Karpas-422 (cell line): ENCODE measurements around the gene ILDR2. TPM values are rescaled to one million over a fixed set of nuclear protein-coding genes. Genes with fewer than 3 reads are reported as not detected.

Experiments
- DNase-seq: peaks from one replicate; pipeline ENCODE4 v3.0.0-alpha.2; 2015
- H2AFZ ChIP-seq: fragments of 200-600 bp; sonication (generic); 2 replicates; pipeline ENCODE4 v1.6.1; 2014; ENCODE audit warnings: antibody characterized with exemption, low read length, mixed read lengths
- H3K27ac ChIP-seq: fragments of 200-600 bp; sonication (generic); 2 replicates; pipeline ENCODE4 v1.5.1; 2014; ENCODE audit warnings: mild to moderate bottlenecking, low read length, moderate library complexity
- H3K27me3 ChIP-seq: fragments of 200-600 bp; sonication (generic); 2 replicates; pipeline ENCODE4 v1.6.1; 2014; ENCODE audit warnings: low read length, mixed read lengths
- H3K36me3 ChIP-seq: fragments of 200-600 bp; sonication (generic); 2 replicates; pipeline ENCODE4 v1.6.1; 2014; ENCODE audit warnings: low read length, mixed read lengths; ENCODE audit not compliant: insufficient read depth
- H3K4me1 ChIP-seq: fragments of 200-600 bp; sonication (generic); 2 replicates; pipeline ENCODE4 v1.6.1; 2014; ENCODE audit warnings: mild to moderate bottlenecking, low read length, mixed read lengths
- H3K4me2 ChIP-seq: fragments of 200-600 bp; sonication (generic); 2 replicates; pipeline ENCODE4 v1.6.1; 2014; ENCODE audit warnings: low read length, low read depth, mild to moderate bottlenecking; ENCODE audit not compliant: poor library complexity, severe bottlenecking
- H3K4me3 ChIP-seq: fragments of 200-600 bp; sonication (generic); 2 replicates; pipeline ENCODE4 v1.5.1; 2014; ENCODE audit warnings: mild to moderate bottlenecking, antibody characterized with exemption, low read length, mixed read lengths
- H3K79me2 ChIP-seq: fragments of 200-600 bp; sonication (generic); 2 replicates; pipeline ENCODE4 v1.6.1; 2014; ENCODE audit warnings: mild to moderate bottlenecking, low read length, mixed read lengths
- H3K9ac ChIP-seq: fragments of 200-600 bp; sonication (generic); 2 replicates; pipeline ENCODE4 v1.6.0; 2014; ENCODE audit warnings: low read length
- H3K9me2 ChIP-seq: fragments of 200-600 bp; sonication (generic), shearing (Covaris generic); replicated peaks from 2 replicates; pipeline ENCODE4 v1.6.0; 2014; ENCODE audit warnings: mild to moderate bottlenecking, low read length, moderate library complexity; ENCODE audit not compliant: insufficient read depth
- H3K9me3 ChIP-seq: fragments of 300-700, 200-600 bp; sonication (generic); 2 replicates; pipeline ENCODE4 v1.6.1; 2014; ENCODE audit warnings: low read length, mixed read lengths
- H4K20me1 ChIP-seq: fragments of 200-600 bp; sonication (generic); 2 replicates; pipeline ENCODE4 v1.6.1; 2014; ENCODE audit warnings: mild to moderate bottlenecking, antibody characterized with exemption, low read length, low read depth; ENCODE audit not compliant: insufficient read depth
- total RNA-seq: library from RNA; depleted of rRNA; stranded (reverse); fragments of >200 nt; shearing (Covaris generic); gene quantifications from 2 replicates; pipeline ENCODE4 v1.2.3, GENCODE V29; 2014; ENCODE audit warnings: low replicate concordance; rRNA removed

Gene ILDR2
- 8.0 and 30.7 TPM in 2 replicates for total RNA-seq

DNA sequence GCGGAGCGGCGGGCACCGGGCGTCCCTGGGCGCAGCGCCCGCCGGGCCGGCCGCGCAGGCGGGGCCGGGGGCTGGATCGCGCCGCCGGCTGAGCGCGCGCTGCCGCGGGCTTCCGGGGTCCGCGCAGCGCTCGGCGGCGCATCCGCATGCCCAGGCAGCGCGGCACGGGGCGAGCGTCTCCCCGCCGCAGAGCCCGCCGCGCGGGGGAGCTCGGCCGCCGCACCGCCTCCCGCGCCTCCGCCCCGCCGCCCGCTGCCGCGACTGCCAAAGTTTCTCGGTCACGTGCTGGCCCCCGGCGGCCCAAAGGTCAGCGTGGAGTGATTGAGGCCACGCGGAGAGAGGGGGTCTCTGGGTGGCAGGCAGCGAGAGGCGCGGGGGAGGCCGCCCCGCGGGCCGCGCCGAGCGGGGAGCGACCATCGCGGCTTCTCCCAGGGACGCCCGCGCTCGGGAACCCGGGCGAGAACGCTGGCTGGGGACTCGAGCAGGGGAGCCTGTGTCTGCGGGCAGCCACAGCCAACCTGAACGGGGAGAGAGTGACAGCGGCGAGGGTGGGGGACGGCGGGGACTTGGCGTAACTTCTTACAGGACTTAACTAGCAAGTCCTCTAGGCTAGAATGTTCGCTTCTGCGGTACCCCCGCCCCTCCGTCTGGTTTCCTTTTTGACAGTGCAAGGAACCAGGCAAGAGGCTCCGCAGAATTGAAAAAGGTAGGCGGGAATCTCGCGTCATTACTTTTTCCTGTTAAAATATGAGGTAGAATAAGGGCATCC, at the start of gene ILDR2:
Gene ILDR2 (minus strand): TSS at position 180 of the 769 bp plus-strand sequence. CDS start 272 bp downstream, outside the sequence.
- Histone ChIP-seq H4K20me1 (no peaks in the 10 kb centered on the region), H3K79me2 (no peaks in the 10 kb centered on the region), H3K27me3 (no peaks in the 10 kb centered on the region), H3K4me2 (peak within 1 kb of the TSS; percentile 97), H3K9me2 (no peaks in the 10 kb centered on the region), H3K27ac (peak within 1 kb of the TSS; percentile 21; the same call in 1 of the 2 replicates), H3K36me3 (no peaks in the 10 kb centered on the region), H3K4me1 (peaks cover 74% of the 10 kb centered on the region), H3K9me3 (no peaks in the 10 kb centered on the region), H3K4me3 (peak within 1 kb of the TSS; percentile 82), H2AFZ (peak within 1 kb of the TSS; percentile 80), H3K9ac (peak within 1 kb of the TSS; percentile 78)
- peak; percentile 73 for DNase-seq

GRCh38 chr1:167022384-167022783, 47.0 kb upstream of the ILDR2 start:
- no peak overlapping the region for H3K9ac ChIP-seq
- no peaks in the 10 kb centered on the region for H3K79me2 ChIP-seq
- H3K4me3 ChIP-seq = no peak overlapping the region
- no peak overlapping the region for H2AFZ ChIP-seq
- H3K9me3 ChIP-seq = no peaks in the 10 kb centered on the region
- no peaks in the 10 kb centered on the region; the same call in 1 of the 2 replicates for H3K27me3 ChIP-seq
- no peaks in the 10 kb centered on the region for H3K4me1 ChIP-seq
- no peaks in the 10 kb centered on the region for H3K36me3 ChIP-seq
- no peak for DNase-seq
- no peak overlapping the region for H3K27ac ChIP-seq
- no peak overlapping the region for H3K4me2 ChIP-seq
- no peaks in the 10 kb centered on the region for H3K9me2 ChIP-seq
- no peaks in the 10 kb centered on the region for H4K20me1 ChIP-seq

GRCh38 chr1:167016100-167016750, 40.9 kb upstream of the ILDR2 start:
- no peaks in the 10 kb centered on the region for H3K9me3 ChIP-seq
- H3K79me2 ChIP-seq = no peaks in the 10 kb centered on the region
- H3K27ac ChIP-seq = no peak overlapping the region
- no peaks in the 10 kb centered on the region for H3K9me2 ChIP-seq
- no peak overlapping the region for H3K4me2 ChIP-seq
- no peak overlapping the region for H2AFZ ChIP-seq
- no peak for DNase-seq
- no peak overlapping the region for H3K9ac ChIP-seq
- no peaks in the 10 kb centered on the region for H3K27me3 ChIP-seq
- H3K4me1 ChIP-seq = no peaks in the 10 kb centered on the region
- H3K36me3 ChIP-seq = no peaks in the 10 kb centered on the region
- H4K20me1 ChIP-seq = no peaks in the 10 kb centered on the region
- no peak overlapping the region for H3K4me3 ChIP-seq

DNA sequence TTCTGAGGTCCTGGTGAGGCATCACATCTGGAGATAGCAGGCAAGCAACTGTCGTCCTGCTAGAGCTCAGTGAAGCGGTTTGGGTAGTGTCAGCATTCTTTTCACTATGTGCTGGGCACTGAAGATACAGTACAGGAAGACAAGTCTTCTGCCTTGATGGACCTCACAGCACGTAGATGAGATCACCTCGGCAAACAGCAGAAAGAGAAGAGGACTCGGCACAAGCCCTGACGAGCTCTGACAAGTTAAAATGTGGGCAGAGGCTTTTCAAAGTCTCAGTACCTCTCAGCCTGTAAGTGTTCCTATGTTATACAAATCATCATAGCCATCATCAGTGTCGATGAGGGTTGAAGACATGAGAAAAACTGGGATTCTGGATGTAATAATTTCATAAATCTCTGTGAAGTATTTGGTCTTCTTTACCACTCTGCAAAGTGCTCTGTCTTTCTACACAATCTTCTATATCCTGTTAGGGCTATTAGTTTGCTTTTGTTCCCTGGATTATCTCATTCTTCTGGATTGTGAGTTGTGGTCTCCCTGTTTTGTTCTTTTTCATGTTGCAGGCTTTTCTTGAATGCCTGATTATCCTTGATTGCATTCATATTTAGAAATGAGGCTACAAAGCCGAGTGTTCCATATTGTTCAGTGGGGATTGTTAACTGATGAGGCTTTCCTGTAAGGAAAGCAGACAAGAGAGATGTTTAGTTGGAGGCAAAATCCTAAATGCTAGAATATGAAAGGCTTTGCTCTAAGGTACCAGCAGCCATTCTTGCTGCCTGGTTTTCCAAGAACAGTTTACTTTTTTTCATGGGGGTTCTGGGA, 38.0 kb upstream of the ILDR2 start:
- Histone ChIP-seq H3K9me3 (no peaks in the 10 kb centered on the region), H3K9ac (no peak overlapping the region), H4K20me1 (no peaks in the 10 kb centered on the region), H3K4me1 (no peaks in the 10 kb centered on the region), H3K4me2 (no peak overlapping the region), H3K79me2 (no peaks in the 10 kb centered on the region), H3K9me2 (no peaks in the 10 kb centered on the region), H3K27me3 (no peaks in the 10 kb centered on the region), H3K36me3 (no peaks in the 10 kb centered on the region), H2AFZ (no peak overlapping the region), H3K4me3 (no peak overlapping the region), H3K27ac (no peak overlapping the region)
- DNase-seq = no peak

DNA sequence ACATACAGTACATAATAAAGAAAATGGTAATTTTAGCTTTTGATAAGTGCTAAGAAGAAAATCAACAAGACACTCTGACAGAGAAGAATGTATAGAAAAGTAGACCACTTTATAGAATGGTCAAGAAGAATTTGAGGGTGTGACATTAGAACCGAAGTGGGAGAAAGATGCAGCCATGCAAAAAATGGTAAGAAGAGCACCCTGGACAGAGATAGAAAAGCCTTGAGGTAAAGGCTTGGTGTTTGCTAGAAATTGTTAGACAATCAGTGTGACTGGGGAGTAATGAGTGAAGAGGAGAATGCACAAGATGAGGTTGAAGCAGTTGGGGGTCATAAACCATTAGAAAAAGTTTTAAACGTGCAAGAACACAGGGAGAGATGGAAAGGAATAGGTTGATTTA, 37.2 kb upstream of the ILDR2 start:
- Histone ChIP-seq H3K27ac (no peak overlapping the region), H4K20me1 (no peaks in the 10 kb centered on the region), H3K4me2 (no peak overlapping the region), H3K79me2 (no peaks in the 10 kb centered on the region), H3K9ac (no peak overlapping the region), H3K4me1 (no peaks in the 10 kb centered on the region), H3K9me2 (no peaks in the 10 kb centered on the region), H2AFZ (no peak overlapping the region), H3K9me3 (no peaks in the 10 kb centered on the region), H3K27me3 (no peaks in the 10 kb centered on the region), H3K36me3 (no peaks in the 10 kb centered on the region), H3K4me3 (no peak overlapping the region)
- DNase-seq = no peak

DNA sequence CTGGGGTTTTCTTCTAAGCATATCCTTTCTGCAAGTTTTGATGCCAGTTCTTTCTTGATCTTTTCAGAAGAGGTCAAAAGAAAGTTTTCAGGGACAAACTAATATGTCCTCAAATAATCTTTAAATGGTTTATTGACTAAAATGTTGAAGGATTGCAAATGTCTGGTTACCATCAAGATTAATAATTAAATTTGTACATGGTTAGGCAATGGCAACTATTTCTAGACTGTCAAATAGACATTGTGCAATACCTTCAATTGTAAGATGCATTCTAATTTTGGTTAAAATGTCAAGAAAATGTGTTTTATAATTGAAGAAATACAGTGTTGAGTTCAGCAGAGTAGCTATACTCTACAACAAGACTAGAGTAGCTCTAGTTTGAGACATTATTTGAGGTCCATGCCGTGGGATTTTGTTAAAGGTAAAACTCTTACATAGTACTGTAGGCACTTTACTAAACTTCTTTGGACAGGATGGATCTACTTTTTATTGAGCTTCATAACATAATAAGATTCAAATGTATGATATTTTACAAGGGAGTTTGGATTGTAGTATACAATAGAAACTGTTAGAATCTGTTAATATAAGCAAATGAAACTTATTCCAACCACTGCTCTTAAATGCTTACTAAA, 36.3 kb upstream of the ILDR2 start:
- Histone ChIP-seq H3K4me2 (no peak overlapping the region), H2AFZ (no peak overlapping the region), H3K27ac (no peak overlapping the region), H4K20me1 (no peaks in the 10 kb centered on the region), H3K36me3 (no peaks in the 10 kb centered on the region), H3K79me2 (no peaks in the 10 kb centered on the region), H3K9ac (no peak overlapping the region), H3K27me3 (no peaks in the 10 kb centered on the region), H3K4me3 (no peak overlapping the region), H3K9me2 (no peaks in the 10 kb centered on the region), H3K9me3 (no peaks in the 10 kb centered on the region), H3K4me1 (no peaks in the 10 kb centered on the region)
- DNase-seq = no peak

DNA sequence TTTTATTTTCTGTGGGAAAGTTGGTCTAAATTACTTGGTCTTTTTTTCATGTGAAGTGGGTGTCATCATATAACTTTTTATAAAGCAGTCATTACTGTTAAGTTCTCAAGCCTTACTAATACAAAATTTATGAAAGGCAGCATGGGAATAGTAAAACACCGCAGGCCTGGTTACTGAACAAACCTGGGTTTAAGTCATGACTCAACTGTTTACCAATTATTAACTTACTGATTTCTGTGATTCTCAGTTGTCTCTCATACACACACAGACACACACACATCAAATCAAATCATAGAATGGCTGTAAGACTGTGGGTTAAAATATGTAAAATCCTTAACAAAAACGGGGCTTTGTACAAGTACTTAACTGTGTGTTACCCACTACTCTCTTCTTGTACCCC, 28.4 kb upstream of the ILDR2 start:
- Histone ChIP-seq H3K27me3 (no peaks in the 10 kb centered on the region), H3K79me2 (no peaks in the 10 kb centered on the region), H3K9ac (no peak overlapping the region), H3K4me2 (no peak overlapping the region), H3K36me3 (no peaks in the 10 kb centered on the region), H2AFZ (0 out of 2 replicates have a peak overlapping the region, but pooled peaks have one; percentile 20), H4K20me1 (no peaks in the 10 kb centered on the region), H3K27ac (no peak overlapping the region), H3K9me3 (no peaks in the 10 kb centered on the region), H3K4me1 (no peaks in the 10 kb centered on the region; the same call in 1 of the 2 replicates), H3K4me3 (no peak overlapping the region), H3K9me2 (no peaks in the 10 kb centered on the region)
- DNase-seq = no peak
